ENCODE results near the gene TRPM6.

DNA sequence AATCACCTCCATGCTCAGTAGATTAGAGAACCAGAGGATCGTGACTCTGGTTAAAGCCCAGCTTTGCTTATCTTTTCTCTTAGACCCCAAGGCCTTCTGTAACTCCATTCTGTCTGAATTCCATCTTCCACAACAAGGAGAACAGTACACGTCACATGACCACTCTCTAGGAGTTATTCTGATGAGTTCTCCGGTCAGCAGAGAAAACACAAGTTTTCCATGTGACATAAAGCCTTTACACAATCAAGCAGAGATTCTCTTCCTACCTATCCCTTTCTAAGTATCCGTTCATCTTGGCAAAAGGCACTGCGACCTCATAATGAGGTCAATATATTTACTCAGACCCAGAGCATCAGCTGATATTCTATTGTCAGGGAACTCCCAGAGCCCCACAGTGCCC, 112.3 kb downstream of the TRPM6 start:
- TF ChIP-seq, protein P1, sequence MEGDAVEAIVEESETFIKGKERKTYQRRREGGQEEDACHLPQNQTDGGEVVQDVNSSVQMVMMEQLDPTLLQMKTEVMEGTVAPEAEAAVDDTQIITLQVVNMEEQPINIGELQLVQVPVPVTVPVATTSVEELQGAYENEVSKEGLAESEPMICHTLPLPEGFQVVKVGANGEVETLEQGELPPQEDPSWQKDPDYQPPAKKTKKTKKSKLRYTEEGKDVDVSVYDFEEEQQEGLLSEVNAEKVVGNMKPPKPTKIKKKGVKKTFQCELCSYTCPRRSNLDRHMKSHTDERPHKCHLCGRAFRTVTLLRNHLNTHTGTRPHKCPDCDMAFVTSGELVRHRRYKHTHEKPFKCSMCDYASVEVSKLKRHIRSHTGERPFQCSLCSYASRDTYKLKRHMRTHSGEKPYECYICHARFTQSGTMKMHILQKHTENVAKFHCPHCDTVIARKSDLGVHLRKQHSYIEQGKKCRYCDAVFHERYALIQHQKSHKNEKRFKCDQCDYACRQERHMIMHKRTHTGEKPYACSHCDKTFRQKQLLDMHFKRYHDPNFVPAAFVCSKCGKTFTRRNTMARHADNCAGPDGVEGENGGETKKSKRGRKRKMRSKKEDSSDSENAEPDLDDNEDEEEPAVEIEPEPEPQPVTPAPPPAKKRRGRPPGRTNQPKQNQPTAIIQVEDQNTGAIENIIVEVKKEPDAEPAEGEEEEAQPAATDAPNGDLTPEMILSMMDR (IDR thresholded peaks at IDR 0.05; ENCODE audit: insufficient read depth, low read length, poor library complexity, severe bottlenecking), result no peak
- no peak for TF ChIP-seq EZH2phosphoT487 (conservative IDR thresholded peaks at IDR 0.05; ENCODE audit: low read length)

Measured in SU-DHL-6 (cell line).